GM18868 (cell line): ENCODE measurements around the gene TNFAIP2.

Experiments
- ATAC-seq: cut with Tn5 transposase; IDR thresholded peaks from one replicate; pipeline ENCODE4 v1.9.1; 2021; ENCODE audit warnings: mild to moderate bottlenecking, moderate library complexity; ENCODE audit not compliant: unreplicated experiment

The TNFAIP2 gene

DNA sequence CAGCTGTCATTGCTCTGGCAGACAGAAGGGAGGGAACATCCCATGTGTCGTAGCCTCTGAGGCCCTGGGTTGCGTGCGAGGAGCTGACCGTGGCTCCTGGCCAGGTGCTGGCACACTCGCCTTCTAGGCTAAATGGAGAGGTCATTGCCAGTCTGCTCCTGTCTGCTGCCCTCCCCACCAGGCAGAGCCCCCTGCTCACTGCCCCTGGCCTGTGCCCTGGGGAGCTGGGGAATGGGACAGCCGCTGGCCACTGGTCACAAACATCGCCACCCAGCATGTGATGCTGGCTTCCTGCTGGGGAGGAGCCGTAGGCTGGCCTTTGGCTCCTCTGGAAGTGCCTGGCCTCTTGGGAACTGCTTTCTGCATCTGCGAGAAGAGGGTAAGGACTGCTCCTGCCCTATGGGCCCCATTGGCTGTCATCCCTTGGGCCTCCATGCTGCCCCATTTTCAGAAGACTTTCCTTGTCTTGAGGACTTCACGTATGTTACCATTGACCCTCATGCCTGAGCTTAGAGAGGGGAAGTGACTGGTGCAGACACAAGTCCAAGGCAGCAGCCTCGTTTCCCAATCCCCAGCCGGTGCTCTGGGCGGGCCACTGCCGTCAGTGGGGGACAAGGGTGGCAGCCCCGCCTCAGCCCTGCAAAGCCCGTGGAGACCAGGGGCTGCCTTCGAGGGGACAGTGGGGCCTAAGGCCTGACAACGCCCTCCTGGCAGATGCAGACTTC, 2.0 kb upstream of the TNFAIP2 start:
- no peak for ATAC-seq

DNA sequence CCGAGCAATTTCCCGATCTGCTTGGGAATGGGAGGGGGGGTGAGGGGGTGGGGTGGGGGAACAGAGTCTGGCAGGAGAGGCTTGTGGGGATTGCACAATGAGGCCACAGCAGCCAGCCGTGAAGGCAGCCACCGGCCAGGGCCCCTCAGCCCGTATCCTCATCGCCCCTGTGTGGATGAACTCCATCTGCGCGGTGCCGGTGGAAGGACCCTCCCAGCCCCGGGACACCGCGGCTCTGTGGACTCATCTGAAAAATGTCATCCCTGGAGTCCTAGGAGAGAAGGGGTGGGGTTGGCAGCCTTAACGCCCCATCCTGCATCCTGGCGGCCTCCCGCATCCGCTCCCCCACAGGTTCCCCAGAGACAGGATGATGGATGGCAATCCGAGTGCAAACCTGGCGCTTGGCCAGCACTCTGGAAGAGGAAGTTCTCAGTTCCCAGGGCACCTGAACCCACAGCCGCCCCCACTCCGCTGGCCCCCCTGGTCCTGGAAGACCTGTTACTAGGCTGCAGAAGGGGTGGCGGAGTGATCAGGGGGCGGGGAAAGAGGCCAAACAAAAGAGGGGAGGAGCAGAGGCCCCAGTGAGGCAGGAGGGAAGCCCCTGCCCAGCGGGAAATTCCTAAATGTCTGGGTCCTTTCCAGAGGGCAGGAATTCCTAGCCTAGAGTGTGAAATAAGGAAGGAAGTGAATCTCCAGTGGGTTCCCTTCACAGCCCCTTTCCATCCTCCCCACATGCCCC, 1.2 kb upstream of the TNFAIP2 start:
- ATAC-seq: no peak

- ATAC-seq: no peak
Measured at GRCh38 chr14:103122585-103122946, 695 bp upstream of the TNFAIP2 start.

DNA sequence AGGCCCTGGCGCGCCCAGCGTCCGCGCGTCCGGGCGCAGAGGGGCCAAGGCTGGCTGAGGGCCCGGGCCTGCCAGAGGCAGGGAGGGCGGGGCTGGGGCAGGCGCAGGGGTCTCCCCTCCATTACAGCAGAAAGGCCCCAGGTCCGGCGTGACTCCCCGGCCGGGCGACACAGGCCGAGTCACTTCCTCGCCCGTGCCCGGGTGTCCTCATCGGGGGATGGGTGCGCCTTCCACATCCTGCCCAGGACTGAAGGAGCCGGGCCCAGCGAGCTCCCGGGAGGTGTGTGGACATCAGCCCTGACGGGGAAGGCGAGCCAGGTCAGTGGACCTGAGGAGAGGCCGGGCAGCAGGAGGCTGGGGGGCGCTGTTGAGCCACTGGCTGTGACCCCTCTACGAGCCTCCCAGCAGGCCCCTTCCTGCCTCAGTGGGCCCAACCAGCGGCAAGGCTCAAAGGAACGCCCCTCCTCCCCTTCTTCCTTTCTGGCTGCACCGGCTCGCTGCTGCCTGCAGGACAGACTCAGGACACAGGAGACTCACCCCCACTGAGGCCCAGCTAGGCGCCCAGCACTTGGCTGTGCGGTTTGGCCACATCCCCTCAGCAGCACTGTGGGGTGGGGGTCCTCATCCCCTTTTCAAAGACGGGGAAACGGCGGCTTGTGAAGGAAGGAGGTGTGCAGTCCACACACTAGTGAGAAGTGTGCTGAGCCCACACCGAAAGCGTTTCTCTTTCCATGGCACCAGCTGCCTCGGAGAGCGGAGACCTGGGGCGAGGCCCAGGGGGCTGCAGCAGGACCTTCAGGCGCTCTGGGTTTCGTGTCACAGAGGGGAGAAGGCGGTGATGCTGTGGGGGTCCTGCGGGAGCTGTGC, 606 bp downstream of the TNFAIP2 start:
- ATAC-seq: no peak

DNA sequence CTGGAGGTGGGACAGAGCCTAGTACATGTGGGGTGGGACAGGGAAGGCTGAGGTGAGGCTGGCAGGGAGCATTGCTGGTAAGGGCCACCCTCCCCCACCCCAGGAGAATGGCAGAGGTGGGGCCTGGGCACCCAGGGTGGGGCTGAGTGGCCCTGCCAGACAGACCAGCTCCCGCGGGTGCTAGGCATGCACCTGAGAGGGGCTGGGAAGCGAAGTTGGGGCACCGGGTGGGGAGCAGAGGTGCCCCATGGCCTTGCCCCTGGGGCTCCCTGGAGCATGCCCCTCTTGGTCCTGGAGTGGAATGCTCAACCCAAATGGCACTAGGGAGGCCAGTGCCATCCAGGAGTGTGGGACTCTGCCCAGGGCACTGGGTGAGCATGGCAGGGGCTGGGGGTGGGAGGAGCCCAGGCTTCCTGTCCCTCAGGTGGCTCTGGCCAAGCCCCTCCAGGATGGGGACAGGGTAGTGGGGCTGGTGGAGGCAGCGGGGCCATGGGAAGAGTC, 1.3 kb downstream of the TNFAIP2 start:
- ATAC-seq: no peak

DNA sequence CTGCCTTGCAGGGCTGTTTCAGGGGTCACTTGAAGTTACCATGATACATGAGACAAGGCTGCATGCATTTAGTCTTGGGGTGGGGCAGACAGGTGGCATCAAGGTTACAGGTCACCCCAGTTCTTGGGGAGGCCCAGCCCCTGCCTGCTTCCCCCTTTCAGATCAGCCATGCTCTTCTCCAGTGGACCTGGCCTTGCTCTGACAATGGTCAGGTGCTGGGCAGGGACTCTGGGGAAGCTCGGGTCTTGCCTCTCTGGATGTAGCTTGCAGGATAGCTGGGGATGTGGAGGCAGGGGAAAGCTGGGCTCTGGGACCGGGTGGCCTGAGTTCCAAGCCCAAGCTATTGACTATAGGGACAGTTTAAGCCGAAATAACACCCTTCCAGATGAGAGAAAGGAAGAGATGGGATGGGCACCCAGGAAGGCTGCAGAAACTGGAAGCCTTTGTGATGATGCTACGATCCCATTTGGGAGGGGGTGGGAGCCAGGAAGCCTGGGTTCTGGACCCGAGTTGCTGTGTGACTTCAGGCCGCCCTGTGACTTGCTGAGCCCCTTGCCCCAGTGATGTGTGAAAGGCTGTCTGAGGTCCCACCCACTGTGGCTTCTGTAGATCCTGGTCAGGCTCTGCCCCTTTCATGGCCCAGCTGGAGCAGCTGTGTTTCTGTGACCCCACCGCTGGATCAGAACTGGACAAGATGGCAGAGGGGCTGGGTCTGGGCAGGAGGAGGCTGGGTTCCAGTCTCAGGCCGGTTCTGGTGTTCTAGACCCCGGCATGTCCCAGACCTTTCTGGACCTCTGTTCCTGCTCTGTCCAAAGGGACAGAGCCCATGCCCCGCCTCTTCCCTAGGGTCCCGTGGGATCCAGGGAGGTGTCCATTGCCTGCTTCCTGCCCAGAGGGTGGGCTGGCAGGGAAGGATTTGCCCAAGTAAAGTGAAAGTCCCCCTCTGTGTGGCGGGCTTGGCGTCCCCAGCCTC, 2.1 kb downstream of the TNFAIP2 start:
- no peak for ATAC-seq

DNA sequence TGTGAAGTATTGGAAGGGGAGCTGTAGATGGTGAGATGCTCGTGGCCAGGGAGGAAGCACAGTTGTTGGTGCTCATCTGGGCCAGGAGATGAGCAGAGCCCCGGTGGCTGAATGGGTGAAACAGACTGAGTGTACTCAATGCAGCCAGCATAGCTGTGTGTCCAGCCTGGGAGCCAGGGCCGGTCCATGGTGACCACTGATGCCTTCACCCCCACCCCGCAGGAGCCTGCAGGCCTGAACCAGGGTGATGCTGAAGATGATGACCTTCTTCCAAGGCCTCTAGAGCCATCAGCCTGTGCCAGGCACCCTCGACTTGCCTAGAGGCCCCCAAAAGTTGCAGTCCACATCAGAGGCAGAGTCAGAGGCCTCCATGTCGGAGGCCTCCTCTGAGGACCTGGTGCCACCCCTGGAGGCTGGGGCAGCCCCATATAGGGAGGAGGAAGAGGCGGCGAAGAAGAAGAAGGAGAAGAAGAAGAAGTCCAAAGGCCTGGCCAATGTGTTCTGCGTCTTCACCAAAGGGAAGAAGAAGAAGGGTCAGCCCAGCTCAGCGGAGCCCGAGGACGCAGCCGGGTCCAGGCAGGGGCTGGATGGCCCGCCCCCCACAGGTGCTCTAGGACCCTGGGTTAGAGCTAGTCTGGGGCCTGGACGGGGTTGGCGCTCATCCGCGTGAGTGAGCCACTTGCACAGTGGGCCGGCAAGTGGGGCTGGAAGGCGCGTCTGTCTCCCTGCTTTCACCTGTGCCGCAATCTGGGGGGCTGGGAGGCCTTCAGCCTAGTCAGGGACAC, 3.0 kb downstream of the TNFAIP2 start:
- ATAC-seq: no peak

DNA sequence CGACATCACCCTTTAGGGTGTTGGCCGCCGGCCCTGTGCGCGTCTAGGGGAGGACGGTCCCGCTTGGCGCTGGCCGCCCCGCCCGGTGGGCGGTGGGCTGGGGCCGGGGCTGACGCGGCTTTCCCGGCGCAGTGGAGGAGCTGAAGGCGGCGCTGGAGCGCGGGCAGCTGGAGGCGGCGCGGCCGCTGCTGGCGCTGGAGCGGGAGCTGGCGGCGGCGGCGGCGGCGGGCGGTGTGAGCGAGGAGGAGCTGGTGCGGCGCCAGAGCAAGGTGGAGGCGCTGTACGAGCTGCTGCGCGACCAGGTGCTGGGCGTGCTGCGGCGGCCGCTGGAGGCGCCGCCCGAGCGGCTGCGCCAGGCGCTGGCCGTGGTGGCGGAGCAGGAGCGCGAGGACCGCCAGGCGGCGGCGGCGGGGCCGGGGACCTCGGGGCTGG, 3.6 kb downstream of the TNFAIP2 start:
- ATAC-seq: no peak

DNA sequence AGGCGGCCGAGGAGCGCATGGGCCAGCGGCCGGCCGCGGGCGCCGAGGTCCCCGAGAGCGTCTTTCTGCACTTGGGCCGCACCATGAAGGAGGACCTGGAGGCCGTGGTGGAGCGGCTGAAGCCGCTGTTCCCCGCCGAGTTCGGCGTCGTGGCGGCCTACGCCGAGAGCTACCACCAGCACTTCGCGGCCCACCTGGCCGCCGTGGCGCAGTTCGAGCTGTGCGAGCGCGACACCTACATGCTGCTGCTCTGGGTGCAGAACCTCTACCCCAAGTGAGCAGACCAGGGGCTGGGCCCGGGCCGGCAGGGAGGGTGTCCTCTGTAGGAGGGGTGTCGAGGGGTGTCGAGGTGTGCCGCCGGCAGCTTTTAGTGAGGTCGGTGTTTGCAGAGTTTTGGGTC, 4.1 kb downstream of the TNFAIP2 start:
- no peak for ATAC-seq

DNA sequence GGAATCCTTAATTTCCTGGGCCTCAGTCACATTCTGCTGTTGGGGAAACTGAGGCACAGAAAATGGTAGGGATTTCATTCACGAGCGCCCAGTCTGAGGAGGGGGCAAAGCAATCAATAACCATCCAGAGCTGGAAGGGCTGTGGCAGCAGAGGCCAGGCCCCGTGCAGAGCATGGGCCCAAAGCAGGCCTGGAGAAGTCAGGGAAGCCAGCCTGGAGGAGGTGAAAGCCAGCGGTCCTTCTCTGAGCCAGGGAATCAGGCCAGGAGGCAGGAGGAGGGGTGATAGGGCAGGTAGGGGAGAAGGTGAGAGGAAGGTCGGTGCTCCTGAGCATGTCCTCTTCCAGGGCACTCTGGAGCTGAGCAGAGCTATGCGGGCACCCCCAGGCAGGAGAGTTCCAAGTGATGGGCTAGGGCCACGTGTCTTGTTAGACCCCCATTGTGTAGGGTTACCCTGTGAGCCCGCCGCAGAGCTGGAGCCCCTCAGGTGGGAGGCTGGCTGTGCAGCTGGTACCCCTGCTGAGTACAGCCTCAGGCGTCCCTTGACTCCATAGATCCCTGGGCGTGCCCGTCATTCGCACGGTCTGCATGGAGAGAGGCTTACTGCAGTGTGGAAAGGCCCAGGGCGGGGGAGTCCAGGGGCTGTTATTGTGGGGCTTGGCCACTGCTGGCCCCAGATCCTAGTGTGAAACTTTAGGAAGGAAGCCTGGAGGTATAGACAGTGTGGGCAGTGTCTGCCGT, 4.8 kb downstream of the TNFAIP2 start:
- no peak for ATAC-seq

DNA sequence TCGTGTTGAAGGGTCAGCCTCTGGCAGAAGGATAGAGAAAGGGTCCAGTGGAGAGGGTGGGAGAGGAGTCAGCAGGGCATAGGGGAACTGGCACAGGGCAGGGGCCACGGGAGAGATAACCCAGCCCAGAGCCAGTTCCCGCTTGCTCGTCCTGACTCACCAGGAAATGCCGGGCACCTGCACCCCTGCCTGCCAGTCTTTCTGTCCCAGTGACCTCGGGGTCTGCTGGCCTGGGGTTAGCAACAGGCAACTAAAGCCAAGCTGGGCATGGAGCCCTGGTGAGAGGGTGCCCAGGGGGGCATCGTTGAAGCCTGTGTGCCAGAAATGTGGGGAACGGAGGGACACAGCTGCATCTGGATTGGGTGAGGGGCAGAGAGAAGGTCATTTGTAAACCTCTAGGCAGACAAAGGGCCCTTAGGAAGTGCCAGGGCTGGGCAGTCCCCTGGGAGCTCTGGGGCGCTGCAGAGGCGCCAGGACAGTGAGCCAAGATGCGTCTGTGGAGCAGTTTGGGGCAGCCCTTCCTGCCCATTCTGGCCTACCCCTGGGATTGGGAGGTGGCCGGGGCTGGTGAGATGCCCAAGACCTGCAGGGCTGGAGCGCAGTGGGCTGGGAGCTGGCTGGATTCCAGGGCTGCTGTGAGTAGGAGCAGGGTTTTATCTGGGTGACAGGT, 5.5 kb downstream of the TNFAIP2 start:
- ATAC-seq: no peak

- no peak for ATAC-seq
Measured at GRCh38 chr14:103129301-103130016, 6.2 kb downstream of the TNFAIP2 start.

DNA sequence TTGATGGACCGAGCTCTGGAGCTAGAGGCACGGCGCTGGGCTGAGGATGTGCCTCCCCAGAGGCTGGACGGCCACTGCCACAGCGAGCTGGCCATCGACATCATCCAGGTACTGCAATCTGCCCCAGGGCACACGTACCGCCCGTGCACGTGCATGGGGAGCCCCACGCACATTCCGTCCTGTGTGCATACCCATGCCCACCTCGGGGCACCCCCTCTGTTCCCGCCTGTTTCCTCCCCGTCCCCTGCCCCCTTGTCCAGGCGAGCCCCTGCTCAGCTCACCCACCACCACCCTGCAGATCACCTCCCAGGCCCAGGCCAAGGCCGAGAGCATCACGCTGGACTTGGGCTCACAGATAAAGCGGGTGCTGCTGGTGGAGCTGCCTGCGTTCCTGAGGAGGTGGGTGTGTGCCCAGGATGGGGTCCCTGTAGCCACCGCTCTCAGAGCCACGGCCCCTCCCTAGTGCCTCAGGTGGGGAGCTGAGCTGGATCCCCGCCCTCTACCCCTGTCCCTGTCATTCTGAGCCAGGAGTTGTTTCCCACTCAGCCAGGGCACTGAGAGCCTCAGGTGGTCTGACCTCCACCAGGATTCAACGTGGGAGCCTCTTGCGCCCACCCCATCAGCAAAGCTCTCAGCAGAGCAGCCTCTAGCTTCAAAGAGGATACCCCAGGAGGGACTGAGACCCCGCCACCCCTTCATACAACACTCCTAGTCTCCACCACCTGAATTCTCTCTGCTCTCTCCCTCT, 6.9 kb downstream of the TNFAIP2 start:
- ATAC-seq: no peak

GRCh38 chr14:103130965-103131364, 7.7 kb downstream of the TNFAIP2 start:
- ATAC-seq: no peak

GRCh38 chr14:103131580-103131979, 8.3 kb downstream of the TNFAIP2 start:
- ATAC-seq: no peak

DNA sequence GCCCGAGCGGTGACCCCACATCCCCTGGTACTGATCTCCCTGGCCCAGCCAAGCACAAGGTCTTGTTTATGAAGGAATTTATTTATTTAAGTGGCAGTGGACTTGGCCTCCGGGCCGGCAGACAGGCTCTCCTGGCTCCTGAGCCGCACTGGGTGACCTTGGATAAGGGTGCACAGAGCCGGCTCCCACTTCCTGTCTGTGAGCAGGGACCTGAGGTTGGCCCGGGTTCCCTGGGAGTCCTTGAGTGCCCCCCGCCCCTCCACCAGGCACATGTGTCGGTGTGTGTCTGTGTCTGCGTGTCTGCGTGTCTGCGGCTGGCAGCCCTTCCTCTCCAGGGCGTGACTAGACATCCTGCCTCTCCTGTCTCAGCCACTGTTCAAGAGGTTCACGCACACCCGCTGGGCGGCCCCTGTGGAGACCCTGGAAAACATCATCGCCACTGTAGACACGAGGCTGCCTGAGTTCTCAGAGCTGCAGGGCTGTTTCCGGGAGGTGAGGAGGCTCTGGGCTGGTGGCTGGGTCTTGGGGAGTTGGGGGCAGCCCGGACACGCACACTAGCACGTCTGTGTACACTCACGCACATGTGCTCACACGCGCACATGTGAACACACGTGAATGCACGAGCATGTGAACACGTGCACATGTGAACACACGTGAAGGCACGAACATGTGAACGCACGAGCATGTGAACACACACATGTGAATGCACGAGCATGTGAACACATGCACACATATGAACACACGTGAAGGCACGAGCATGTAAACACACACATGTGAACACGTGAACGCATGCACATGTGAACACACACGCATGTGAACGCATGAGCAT, 9.3 kb downstream of the TNFAIP2 start:
- no peak for ATAC-seq
